Measurements from ENCODE around the gene SULT2A1.
"Not testable (repeated sequence)": the region's sequence is repeated elsewhere in the genome, so short reads cannot be mapped to it uniquely, and the experiment has no call there.

Gene SULT2A1, protein sequence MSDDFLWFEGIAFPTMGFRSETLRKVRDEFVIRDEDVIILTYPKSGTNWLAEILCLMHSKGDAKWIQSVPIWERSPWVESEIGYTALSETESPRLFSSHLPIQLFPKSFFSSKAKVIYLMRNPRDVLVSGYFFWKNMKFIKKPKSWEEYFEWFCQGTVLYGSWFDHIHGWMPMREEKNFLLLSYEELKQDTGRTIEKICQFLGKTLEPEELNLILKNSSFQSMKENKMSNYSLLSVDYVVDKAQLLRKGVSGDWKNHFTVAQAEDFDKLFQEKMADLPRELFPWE

DNA sequence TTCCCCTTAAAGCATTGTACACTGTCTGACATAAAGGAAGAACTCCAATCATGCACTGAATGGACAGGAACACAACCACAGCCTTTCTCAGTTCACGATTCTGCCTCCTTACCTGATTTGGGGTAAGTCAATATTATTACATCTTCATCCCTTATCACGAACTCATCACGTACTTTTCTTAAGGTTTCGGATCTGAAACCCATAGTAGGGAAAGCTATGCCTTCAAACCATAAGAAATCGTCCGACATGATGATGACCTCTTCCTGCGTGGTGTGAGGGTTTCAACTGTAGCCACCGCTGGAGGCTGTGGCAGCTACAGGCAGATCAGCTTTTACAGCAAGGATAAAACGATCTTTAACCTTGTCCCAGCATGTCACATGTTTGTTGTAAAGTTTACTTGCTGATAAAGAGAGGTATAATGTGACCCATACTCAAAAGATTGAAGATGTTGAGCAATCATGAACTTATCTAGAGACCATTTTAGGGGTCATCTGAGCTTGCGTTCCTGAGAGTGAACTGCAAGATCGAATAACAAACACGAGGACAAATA, at the start of gene SULT2A1:
Gene SULT2A1 (minus strand): TSS at position 306 of the 550 bp plus-strand sequence. CDS start 58 bp downstream, at position 248.
- DNase-seq (ENCODE audit: low read depth), result no peak

DNA sequence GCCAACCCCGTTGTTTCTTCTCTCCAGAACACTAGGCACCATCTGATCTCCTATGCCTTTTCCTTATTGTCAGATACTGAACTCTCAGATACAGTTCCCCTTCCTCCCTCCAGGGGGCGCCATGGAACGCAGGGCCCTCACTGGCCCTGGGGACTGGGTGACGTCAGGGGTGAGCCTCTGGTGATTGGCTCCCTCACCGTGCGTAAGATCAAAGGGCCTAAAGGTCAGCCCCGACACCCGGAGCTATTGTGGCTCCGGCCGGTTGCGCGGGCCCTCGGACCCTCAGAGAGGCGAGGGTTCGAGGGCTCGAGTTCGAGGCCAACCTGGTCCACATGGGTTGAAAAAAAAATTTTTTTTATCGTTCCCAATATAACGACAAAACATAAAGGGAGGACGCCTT, 42.5 kb upstream of the SULT2A1 start:
- DNase-seq (ENCODE audit: low read depth), result not testable (repeated sequence)

DNA sequence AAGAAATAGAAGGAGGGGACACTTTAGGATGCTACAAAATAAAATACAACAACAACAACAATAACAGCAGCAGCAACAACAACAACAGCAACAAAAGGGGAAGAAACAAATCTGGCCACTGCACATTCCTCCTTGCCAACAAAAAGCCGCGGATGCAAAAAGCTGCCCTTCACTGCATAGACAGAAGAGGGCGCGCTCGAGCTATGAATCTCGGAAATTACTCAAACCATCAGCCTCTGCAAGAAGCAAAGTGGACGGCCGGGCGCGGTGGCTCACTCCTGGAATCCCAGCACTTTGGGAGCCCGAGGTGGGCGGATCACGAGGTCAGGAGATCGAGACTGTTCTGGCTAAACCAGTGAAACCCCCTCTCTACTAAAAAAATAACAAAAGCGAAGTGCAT, 34.0 kb upstream of the SULT2A1 start:
- DNase-seq (ENCODE audit: low read depth), result not testable (repeated sequence)

DNA sequence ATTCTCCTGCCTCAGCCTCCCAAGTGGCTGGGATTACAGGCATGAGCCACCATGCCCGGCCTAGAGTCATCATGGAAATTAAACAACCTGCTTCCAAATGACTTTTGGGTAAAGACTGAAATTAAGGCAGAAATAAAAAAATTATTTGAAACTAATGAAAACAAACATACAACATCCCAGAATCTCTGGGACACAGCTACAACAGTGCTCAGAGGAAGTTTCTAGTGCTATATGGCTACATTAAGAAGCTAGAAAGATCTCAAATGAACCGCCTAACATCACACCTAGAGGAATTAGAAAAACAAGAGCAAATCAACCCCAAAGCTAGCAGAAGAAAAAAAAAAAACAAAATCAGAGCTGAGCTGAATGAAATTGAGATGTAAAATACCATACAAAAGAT, 24.1 kb upstream of the SULT2A1 start:
- DNase-seq (ENCODE audit: low read depth), result not testable (repeated sequence)

DNA sequence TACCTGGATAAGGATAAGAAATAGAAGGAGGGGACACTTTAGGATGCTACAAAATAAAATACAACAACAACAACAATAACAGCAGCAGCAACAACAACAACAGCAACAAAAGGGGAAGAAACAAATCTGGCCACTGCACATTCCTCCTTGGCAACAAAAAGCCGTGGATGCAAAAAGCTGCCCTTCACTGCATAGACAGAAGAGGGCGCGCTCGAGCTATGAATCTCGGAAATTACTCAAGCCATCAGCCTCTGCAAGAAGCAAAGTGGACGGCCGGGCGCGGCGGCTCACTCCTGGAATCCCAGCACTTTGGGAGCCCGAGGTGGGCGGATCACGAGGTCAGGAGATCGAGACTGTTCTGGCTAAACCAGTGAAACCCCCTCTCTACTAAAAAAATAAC, 23.2 kb upstream of the SULT2A1 start:
- peak; percentile 70 for DNase-seq (ENCODE audit: low read depth)

DNA sequence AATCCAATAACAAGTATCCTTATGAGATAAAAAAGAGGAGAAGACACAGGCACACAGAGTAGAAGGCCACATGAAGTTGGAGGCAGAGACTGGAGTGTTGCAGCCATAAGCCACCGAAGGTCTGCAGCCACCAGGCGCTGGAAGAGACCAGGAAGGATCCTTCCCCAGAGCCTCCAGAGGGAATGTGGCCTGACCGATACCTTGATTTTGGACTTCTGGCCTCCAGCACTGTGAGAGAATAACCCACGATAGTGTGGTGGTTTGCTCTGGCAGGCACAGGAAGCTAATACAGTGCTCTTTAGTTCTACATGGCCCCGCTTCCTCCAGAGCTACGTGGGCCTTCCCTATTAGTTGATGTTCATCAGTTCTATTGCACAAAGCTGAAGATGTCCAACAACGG, 15.3 kb upstream of the SULT2A1 start:
- no peak for DNase-seq (ENCODE audit: low read depth)

DNA sequence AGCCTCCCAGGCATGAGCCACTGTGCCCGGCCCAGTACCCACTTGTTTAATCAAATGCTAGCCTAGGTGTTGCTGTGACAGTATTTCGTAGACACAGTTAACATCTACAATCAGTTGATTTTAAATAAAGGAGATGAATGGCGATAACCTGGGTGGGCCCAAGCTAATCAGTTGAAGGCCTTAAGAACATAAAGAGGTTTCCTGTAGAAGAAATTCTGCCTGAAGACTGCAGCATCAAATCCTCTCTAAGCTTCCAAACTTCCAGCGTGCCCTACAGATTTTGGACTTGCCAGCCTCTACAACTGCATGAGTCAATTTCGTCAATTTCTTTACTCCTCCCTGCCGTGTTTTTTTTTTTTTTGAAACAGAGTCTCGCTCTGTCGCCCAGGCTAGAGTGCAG, 13.2 kb upstream of the SULT2A1 start:
- no peak for DNase-seq (ENCODE audit: low read depth)

DNA sequence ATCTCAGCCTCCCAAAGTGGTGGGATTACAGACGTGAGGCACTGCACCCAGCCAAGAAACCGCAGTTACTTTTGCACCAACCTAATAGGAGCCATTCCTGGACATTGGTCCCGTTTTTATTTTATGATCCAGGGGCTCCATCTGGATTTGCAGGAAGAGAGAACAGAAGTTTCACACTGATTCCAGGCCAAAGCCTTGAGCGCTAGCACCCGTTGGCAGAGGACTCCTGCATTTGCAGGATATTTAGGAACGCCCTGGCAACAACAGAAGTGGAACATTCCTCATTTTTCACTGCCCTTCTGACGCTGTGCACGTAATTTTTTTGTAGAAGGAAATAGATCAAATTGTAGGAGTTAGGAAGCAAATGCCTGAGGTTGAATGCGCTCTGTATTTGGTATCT, 11.7 kb upstream of the SULT2A1 start:
- DNase-seq (ENCODE audit: low read depth), result no peak

DNA sequence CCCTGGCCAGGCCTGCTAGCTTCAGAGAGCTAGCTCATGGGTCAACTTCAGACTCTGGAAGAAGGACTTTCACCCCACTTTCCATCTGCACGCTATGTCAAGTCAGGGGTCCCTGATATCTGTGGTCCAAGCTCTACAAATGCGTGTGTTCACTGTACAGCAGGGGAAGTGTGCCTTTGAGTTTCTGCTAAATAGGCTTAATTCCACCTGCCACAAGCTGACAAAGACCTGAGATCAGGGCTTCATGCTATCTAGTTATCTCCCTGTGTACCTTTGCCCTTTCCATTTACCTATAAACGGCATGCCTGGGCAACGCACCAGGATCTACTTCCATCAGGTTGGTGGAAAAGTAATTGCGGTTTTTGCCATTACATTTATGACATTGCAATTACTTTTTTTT, 10.7 kb upstream of the SULT2A1 start:
- DNase-seq (ENCODE audit: low read depth), result no peak

DNA sequence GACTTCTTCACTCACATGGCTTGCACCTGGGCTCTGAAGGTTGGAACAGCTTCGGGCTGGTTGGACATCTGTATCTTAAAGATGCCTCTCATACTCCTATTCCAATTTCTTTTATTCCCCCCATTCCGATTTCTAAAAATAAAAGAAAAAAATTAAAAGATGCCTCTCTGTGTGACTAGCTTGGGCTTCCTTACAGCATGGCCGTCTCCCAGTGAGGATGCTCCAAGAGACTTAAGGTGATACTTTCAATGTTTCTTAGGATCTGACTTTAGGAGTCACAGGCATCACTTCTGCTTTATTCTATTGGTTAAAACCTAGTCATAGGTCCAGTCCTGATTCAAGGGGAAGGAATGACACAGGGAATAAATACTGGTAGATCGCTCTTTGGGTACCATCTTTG, 9.9 kb upstream of the SULT2A1 start:
- DNase-seq (ENCODE audit: low read depth), result no peak

DNA sequence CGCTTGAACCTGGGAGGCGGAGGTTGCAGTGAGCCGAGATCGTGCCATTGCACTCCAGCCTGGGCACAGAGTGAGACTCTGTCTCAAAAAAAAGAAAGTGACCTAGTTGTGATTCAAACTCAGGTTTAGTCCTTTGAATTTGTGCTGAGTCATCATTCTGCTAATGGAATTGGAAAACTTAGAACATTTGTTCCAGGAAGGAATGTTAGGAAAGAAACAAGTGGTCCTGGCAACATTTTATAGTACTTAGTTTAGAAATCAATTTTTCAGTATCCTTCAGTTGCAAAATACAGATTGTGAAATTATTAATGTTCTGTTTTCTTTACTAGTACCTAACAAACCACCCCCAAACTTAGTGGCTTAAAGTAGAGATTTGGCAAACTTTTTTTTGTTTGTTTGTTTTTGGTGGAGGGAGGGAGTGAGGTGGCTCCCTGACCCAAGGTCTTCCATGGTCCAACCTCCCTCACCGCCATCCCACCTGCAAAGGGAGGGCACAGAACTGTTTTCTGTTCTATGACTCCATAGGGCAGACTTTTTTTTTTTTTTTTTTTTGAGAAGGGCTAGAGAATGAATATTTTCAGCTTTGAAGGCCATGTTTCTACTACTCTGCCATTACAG, 9.2 kb upstream of the SULT2A1 start:
- DNase-seq (ENCODE audit: low read depth), result no peak

DNA sequence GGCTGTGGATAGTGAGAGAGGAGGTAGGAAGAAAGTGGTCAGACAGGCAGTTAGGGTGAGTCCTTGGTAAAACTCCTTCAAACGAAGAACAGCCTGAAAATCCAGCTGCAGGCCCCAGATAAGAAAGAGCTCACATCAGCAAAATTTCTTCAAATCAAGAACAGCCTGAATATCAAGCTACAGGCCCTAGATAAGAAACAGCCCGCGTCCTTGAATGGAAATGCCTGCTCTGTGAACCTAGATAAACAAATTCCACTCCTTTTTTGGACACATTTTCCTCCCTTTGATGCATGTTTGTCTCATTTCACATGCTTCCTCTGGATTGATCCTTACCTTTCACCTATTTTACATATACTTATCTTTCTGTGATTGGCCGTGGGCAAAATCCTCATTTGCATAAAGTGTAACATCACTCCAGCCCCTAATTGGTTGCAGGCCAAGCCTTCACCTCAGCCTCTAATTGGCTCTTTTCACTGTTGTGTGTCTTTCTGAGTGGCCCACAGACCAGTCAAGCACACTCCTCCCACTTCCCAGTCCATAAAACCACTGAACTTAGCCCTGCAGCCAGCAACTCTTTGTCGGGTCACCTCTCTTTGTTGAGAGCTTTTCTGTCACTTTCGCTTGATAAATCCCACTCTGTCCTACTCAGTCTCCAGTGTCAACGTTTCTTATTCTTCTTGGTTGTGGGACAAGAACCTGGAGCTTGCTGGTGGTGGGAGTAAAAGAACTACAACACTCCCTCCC, 6.0 kb upstream of the SULT2A1 start:
- no peak for DNase-seq (ENCODE audit: low read depth)

DNA sequence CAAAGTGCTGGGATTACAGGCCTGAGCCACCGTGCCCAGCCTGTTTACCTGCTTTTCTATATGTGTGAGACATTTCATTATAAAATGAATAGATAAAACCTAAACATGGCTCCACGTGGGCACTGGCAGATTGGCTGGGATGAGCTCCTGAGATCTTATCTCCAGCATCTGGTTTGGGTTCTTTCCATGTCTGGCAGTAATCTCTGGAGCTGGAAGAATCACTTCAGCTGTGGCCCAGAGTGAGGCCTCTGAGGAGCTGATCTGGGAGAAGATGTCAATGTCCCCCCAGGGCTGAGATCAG, 5.5 kb upstream of the SULT2A1 start:
- no peak for DNase-seq (ENCODE audit: low read depth)

DNA sequence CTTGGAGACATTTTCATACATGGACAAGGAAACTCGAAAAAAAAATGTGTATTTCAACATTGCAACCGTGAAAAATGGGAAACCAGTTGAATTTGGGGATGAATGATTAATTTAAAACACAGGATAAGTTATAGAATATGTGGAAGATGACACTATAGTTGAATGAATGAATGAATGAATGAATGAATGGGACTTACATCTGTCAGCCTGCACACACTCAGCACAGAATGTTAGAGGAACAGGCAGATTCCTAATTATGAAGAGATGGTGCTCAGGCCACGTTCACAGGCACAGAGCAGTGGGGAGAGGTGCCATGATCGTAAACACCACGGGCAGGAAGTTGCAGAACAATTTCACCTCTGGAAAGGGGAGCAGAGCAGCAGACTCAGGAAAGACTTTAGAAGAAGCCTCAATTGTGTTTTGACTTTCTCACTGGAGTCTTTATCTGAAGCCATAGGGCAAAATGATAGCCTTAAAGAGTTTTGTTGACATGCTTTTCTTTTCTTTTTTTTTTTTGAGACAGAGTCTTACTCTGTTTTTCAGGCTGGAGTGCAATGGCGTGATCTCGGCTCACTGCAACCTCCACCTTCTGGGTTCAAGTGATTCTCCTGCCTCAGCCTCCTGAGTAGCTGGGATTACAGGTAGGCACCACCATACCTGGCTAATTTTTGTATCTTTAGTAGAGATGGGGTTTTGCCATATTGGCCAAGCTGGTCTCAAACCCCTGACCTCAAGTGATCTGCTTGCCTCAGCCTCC, 4.9 kb upstream of the SULT2A1 start:
- no peak for DNase-seq (ENCODE audit: low read depth)

DNA sequence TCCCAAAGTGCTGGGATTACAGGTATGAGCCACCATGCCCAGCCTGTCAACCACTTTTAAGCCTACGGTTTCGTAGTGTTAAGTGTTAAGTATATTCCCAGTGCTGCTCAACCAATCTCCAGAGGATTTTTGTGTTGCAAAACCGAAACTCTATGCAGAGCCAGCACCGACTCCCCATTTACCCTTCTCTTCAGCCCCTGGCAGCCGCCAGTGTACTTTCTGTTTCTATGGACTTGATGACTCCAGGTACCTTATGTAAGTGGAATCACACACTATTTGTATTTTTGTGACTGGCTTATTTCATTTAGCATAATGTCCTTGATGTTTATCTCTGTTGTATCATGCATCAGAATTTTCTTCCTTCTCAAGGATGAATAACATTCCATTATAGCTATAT, 1.1 kb downstream of the SULT2A1 start:
- no peak for DNase-seq (ENCODE audit: low read depth)

DNA sequence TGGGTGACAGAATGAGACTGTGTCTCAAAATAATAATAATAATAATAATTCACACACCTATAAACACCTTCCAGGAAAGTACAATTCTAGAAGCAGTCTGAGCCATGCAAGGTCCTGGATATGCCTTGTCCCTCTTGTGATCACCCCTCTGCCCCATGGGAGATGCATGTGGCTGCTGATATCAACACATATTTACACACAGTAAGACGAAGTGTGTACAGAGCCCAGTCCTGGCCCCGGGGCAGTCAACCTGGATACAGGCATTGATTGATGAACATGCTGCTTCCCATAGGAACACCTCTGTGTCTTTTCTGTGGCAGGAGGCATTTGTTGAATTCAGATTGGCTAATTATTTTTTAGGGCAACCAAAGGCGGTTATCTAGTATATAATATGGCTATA, 3.2 kb downstream of the SULT2A1 start:
- no peak for DNase-seq (ENCODE audit: low read depth)

DNA sequence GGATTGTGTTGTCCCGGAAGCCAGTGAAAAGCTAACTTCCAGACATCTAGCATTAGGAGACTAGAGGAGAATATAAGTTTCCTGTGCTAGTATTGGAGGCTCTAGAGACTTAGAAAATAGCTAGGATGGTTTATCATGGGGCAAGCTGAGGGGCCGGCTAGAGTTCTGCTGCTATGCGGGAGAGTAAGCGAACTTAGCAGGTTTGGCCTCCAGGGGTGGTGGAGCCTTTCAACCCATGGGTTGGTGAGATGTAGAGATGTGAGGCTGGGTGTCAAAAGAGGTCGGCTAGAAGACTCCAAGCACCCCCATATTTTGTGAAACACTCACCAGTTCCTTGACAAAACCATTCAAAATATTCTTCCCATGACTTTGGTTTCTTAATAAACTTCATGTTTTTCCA, 4.4 kb downstream of the SULT2A1 start:
- no peak for DNase-seq (ENCODE audit: low read depth)

DNA sequence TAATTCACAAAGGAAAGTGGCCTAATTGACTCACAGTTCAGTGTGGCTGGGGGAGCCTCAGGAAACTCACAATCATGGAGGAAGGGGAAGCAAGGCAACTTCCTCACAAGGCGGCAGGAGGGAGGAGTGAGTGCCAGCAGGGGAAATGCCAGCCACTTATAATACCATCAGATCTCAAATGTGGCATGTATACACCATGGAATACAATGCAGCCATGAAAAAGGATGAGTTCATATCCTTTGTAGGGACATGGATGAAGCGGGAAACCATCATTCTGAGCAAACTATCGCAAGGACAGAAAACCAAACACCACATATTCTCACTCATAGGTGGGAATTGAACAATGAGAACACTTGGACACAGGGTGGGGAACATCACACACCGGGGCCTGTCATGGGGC, 6.7 kb downstream of the SULT2A1 start:
- DNase-seq (ENCODE audit: low read depth), result not testable (repeated sequence)

DNA sequence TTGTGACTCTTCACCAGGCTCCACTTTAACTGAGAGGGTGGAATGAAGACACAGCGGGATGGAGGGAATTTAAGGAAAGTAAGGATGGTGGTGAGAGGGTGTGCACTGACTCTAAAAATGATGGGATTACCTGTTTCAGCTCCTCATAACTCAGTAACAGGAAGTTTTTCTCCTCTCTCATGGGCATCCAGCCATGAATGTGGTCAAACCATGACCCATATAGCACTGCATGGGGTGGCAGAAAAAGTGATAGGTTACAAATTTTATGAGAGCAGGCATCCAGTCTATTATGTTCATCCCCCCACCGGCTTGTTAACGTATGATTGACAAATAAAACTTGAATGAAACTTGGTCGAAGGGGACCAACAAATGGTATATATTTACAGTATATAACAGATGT, 7.2 kb downstream of the SULT2A1 start:
- no peak for DNase-seq (ENCODE audit: low read depth)

DNA sequence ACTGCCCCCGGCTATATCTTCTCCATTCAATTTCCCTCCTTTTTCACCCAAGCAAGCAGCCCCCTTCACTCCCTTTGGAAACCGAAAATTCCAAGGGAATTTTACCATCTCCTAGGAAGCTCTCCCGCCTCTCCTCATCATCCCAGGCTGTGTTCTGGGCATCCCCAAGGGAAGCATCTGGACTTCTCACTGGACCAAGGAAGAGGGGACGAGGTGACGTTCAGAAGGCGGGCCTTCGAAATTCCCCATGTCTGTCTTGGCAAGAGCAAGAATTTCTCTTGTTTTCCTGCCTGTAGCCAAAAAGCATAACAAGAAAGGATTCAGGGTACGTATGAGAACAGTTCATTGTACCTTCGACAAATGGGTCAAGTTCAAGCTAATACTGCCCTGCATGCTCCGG, 20.9 kb downstream of the SULT2A1 start:
- no peak for DNase-seq (ENCODE audit: low read depth)

DNA sequence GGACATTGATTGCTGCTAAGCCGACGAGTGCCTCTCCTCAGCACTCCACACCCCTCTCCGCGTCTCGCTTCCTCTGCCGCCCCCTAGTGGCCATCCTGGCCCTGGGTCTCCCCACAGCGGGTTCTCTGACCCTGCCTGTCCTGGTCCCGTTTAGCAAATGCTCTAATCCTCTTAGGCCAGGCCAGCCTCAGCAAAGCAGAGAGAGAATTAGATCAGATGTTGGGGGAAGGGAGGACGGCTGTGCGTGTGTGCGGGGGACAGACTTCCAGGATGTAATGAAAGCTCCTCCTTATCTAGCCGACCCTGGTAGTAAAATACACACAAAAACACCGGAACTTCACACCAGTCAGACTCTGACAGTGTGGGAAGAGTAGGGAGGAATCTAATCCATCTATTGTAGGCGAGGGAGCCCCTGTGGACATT, 22.6 kb downstream of the SULT2A1 start:
- peak; percentile 80 for DNase-seq (ENCODE audit: low read depth)

DNA sequence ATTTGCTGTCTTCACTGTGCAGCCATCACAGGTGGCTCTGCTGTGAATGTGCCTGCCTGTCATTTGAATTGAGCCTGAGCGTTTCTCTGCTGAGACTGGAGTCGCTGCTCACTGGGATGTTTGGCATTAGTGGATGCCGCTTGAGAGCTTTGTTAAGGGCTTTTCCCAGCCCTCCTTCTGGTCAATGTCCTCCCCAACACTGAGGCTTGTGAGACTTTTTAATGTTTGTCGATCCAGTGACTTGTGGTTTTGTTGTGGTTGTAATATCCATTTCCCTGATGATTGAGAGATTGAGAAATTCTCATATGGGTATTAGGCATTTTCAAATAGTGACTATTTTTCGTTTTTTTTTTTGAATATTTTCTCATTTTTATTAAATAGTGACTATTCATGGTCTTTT, 24.5 kb downstream of the SULT2A1 start:
- no peak for DNase-seq (ENCODE audit: low read depth)
